HG02885 (cell line): Measurements from ENCODE around the gene SRRM1.
"Not testable (repeated sequence)": the region's sequence is repeated elsewhere in the genome, so short reads cannot be mapped to it uniquely, and the experiment has no call there.

Source experiments
- ATAC-seq: cut with Tn5 transposase; IDR thresholded peaks from one replicate; pipeline ENCODE4 v1.9.1; 2021; ENCODE audit warnings: mild to moderate bottlenecking; ENCODE audit not compliant: unreplicated experiment, poor library complexity

Gene SRRM1

GRCh38 chr1:24692351-24692980, 49.4 kb downstream of the SRRM1 start:
- no peak for ATAC-seq

- no peak for ATAC-seq
These were observed 50.8 kb downstream of the SRRM1 start for GRCh38 chr1:24693827-24694379.

GRCh38 chr1:24694380-24694843, 51.3 kb downstream of the SRRM1 start:
- no peak for ATAC-seq

DNA sequence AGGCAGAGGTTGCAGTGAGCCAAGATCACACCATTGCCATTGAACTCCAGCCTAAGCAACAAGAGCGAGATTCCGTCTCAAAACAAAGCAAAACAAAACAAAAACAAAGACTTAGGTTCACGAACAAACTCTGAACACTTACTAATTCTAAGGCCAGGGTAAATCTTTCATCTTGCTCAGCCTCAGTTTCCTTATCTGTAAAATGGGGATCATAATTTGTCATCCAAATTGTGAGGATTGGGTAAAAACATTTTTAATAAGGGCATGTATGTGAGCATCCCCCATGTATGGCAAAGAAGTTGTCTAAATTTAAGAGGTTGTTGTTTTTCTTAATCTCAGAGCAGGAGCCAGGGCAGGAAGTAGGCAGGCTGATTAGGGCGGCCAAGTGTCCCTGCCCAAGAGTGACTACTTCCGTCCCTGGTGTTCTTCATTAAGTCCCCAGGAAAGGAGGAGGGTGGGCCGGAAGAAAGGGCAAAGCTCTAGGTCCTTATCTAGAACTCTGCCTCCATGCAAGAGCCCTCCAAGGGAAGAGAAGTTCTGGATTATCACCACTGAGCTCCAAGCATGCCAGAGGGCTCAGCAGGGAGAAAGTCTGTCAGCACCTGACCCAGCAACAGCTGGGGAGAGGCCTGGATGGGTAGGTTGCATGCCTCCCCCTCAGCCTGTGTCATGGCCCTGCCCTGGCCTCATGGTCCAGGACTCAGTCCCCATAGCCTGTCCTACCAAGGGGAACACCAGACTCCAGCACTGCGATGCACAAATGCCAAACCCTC, 52.3 kb downstream of the SRRM1 start:
- ATAC-seq, result no peak

- no peak for ATAC-seq
These were observed 53.1 kb downstream of the SRRM1 start for GRCh38 chr1:24696041-24696755.

- no peak for ATAC-seq
These were observed 53.7 kb downstream of the SRRM1 start for GRCh38 chr1:24696756-24697330.

DNA sequence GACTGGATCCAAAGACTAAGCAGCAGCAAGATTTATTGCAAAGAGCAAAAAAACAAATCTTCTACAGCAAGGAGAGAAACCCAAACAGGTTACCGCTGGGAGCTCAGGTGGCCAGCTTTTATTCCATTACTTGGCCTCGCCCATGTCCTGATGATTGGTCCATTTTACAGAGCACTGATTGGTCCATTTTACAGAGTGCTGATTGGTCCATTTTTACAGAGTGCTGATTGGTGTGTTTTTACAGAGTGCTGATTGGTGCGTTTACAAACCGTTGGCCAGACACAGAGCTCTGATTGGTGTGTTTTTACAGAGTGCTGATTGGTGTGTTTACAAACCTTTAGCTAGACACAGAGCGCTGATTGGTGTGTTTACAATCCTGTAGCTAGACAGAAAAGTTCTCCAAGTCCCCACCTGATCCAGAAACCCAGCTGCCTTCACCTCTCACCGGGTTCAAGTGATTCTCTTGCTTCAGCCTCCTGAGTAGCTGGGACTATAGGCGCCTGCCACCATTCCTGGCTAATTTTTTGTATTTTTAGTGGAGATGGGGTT, 54.4 kb downstream of the SRRM1 start:
- ATAC-seq, result not testable (repeated sequence)

DNA sequence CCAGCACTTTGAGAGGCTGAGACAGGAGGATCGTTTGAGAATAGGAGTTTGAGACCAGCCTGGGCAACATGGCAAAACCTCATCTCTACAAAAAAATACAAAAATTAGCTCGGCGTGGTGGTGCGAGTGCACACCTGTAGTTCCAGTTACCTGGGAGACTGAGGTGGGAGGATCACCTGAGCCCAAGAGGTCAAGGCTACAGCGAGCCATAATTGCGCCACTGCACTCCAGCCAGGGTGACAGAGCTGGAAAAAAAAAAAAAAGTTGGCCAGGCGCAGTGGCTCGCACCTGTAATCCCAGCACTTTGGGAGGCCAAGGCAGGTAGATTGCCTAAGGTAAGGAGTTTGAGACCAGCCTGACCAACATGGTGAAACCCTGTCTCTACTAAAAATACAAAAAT, 55.2 kb downstream of the SRRM1 start:
- ATAC-seq, result not testable (repeated sequence)

DNA sequence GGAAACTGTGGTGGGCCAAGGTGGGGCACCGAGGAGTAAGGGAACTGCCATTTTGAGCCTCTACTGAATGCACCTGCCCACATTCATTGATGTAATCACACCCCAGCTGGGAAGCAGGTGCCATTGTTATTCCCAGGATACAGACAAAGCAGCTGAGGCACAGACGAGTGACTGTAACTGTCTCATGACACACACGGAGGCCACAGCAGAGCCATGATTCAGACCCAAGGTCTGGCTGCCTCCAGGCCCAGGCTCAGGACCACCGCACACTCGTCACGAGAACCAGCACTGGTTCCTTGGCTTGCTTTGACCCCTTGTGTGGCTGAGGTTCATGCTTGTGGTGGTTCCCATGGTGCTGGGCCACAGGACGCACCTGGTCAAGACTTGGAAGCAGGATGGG, 56.5 kb downstream of the SRRM1 start:
- ATAC-seq, result no peak

GRCh38 chr1:24702511-24703293, 59.6 kb downstream of the SRRM1 start:
- no peak for ATAC-seq

DNA sequence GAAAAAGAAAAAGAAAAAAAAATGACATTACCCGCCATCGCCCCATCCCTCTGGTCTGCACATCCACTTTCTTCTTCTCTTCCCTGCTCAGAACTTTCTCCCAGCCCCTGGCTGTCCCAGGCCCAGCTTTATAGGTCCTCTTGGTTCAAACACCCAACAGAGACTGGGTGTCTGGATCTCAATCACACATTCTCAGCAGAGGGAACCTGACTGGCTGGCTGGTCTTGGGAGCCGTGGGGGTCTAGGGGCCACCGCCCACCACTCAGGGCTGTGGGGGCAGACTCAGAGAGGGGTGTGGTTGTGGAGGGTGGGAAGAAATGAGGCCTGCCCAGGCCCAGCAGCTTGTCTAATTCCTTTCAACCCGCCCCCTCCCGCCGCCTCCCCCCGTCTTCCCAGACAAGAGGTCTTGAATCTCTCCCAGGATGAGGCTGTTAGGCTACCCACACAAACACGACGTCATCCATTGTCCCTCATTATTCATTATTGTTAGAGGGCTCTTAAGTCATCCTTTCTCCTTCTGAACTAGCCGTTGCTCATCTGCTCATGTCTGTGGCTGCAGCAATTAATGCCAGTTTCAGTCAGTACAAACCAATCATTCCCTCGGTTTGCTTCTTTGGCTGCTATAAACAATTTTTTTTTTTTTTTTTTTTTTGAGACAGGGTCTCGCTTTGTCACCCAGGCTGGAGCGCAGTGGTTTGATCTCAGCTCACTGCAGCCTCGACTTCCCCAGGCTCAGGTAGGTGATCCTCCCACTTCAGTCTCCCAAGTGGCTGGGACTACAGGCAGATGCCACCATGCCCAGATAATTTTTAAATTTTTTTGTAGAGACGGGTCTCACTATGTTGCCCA, 61.5 kb downstream of the SRRM1 start:
- no peak for ATAC-seq

GRCh38 chr1:24705260-24706073, 62.4 kb downstream of the SRRM1 start:
- no peak for ATAC-seq

- ATAC-seq, result not testable (repeated sequence)
These were observed 62.9 kb downstream of the SRRM1 start for GRCh38 chr1:24706074-24706389.

DNA sequence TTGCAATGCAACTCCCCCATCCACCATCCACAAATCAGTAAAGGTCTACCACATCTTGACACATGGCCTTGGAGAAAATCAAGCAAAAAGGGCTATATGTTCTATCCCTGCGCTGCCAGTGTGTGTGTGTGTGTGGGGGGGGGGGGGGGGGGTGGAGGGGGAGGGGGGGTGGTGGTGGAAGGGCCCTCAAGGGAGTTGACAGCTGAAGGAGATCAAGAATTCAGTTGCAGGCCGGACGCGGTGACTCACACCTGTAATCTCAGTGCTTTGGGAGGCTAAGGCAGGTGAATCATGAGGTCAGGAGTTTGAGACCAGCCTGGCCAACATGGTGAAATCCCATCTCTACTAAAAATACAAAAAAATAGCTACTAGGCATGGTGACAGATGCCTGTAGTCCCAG, 64.6 kb downstream of the SRRM1 start:
- ATAC-seq, result no peak

- ATAC-seq, result no peak
These were observed 65.8 kb downstream of the SRRM1 start for GRCh38 chr1:24708938-24709337.

DNA sequence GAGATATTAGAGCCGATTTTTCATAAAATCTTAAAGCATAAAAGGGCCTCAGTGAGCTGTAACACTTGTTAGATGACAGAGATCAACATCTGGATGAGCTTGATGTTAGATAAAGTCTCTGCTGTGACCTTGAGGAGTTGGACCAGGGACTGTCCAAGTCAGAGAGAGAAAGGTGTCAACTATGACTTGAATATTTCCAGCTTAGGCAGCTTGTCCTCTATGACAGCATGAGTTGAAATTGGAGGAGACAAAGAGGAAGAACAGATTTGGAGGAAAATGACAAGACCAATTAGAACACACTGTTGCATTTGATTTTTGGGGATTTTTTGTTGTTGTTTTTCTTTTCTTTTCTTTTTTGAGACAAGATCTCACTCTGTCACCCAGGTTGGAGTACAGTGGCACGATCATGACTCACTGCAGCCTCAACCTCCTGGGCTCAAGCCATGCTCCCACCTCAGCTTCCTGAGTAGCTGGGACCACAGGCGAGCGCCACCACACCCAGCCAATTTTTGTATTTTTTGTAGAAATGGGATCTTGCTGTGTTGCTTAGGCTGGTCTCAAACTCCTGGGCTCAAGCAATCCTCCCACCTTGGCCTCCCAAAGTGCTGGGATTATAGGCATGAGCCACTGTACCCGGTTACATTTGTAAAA, 66.8 kb downstream of the SRRM1 start:
- no peak for ATAC-seq

- ATAC-seq, result no peak
These were observed 68.2 kb downstream of the SRRM1 start for GRCh38 chr1:24711329-24711728.

- ATAC-seq, result no peak
These were observed 70.1 kb downstream of the SRRM1 start for GRCh38 chr1:24713176-24713575.
